Activated CD8-positive, alpha-beta T cell treated with anti-CD3 and anti-CD28 coated beads for 36 hours (primary cell): ENCODE measurements around the gene PLEKHM3. TPM values are rescaled to one million over a fixed set of nuclear protein-coding genes. Genes with fewer than 3 reads are reported as not detected.

ENCODE experiments used
- ATAC-seq: fragments of 200-7000 bp; cut with Tn5 transposase; one replicate; pipeline ENCODE4 v1.10.0; 2021; ENCODE audit warnings: mild to moderate bottlenecking, moderate library complexity
- CTCF ChIA-PET: fragments of 350-600 bp; sonication (Branson Sonifier 250); formaldehyde crosslinking; loops from one replicate; lab custom pipeline; 2021; ENCODE audit warnings: antibody characterized with exemption; lab: Charles Lee
- POLR2A ChIA-PET: fragments of 350-600 bp; sonication (Branson Sonifier 250); formaldehyde crosslinking; loops from one replicate; lab custom pipeline; 2021; ENCODE audit warnings: antibody characterized with exemption; lab: Charles Lee
- DNase-seq: peaks from one replicate; pipeline ENCODE4 v3.0.0-alpha.2; 2020
- H3K27ac Mint-ChIP-seq: one replicate; pipeline ENCODE4 v1.8.0; 2021; ENCODE audit warnings: mild to moderate bottlenecking, mixed read lengths
- H3K27me3 Mint-ChIP-seq: one replicate; pipeline ENCODE4 v1.8.0; 2021; ENCODE audit warnings: mixed read lengths
- H3K36me3 Mint-ChIP-seq: one replicate; pipeline ENCODE4 v1.8.0; 2021; ENCODE audit warnings: low read depth, mixed read lengths
- H3K4me1 Mint-ChIP-seq: one replicate; pipeline ENCODE4 v1.8.0; 2021; ENCODE audit warnings: low read depth, mixed read lengths
- H3K4me3 Mint-ChIP-seq: one replicate; pipeline ENCODE4 v1.8.0; 2021; ENCODE audit warnings: mild to moderate bottlenecking, moderate library complexity, mixed read lengths
- H3K9me3 Mint-ChIP-seq: one replicate; pipeline ENCODE4 v1.8.0; 2021; ENCODE audit warnings: mixed read lengths
- intact Hi-C: fragments of 100-400 bp; cut with micrococcal nuclease; formaldehyde crosslinking; loops from one replicate; pipeline ENCODE4 v1.10.0; 2022
- total RNA-seq, 2 experiments: library from RNA; stranded (reverse); gene quantifications; one replicate each; pipeline ENCODE4 v1.2.3, GENCODE V29; 2021
- TF ChIP-seq, protein P1 (sequence below): fragments of 200-600 bp; IDR thresholded peaks from one replicate; pipeline ENCODE4 v1.8.0; 2022; ENCODE audit warnings: antibody characterized with exemption, mild to moderate bottlenecking

Gene PLEKHM3
- total RNA-seq, 2 experiments from 2014 or later, result 4.5 to 4.7 TPM

DNA sequence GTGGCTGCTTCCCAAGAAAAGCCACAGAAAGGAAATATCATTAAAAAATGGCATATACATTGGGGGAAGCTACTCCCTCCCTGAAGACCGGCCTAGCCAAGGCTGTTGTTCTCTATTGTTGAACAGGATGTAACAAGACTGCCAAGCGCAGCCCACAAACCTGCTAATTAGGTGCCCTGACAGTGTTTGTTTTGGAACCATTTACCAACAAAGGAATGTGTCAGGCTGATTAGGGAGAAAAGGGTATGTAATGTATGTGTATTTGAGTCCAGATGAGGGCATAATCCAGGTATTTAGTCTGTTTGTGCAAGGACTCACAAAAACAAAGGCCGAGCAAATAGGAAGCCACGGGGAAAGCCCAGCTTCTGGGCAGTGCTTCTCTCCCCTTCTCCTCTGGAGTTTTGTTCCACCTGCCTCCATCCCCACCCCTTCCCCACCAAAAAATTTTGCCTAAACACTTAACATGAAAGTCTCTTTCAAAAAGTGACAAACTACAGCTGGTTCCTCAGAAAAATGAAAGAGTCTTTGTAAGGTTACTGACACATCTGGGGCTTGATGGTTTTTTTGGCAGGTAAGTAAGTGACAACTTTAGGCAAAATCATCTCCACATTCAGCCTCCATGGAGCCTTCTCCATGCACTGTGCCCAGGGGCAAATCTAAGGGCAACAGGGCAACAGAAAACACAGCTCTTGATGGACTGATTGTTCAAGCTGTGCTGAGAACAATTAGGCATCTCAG, 177.4 kb downstream of the PLEKHM3 start:
- TF ChIP-seq, protein P1, sequence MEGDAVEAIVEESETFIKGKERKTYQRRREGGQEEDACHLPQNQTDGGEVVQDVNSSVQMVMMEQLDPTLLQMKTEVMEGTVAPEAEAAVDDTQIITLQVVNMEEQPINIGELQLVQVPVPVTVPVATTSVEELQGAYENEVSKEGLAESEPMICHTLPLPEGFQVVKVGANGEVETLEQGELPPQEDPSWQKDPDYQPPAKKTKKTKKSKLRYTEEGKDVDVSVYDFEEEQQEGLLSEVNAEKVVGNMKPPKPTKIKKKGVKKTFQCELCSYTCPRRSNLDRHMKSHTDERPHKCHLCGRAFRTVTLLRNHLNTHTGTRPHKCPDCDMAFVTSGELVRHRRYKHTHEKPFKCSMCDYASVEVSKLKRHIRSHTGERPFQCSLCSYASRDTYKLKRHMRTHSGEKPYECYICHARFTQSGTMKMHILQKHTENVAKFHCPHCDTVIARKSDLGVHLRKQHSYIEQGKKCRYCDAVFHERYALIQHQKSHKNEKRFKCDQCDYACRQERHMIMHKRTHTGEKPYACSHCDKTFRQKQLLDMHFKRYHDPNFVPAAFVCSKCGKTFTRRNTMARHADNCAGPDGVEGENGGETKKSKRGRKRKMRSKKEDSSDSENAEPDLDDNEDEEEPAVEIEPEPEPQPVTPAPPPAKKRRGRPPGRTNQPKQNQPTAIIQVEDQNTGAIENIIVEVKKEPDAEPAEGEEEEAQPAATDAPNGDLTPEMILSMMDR, result no peak
- Mint-ChIP-seq H3K27ac (peak overlapping the region; percentile 25), H3K4me3 (no peak overlapping the region), H3K36me3 (peaks cover 2% of the 10 kb centered on the region), H3K4me1 (peaks cover 7% of the 10 kb centered on the region), H3K27me3 (no peaks in the 10 kb centered on the region), H3K9me3 (no peaks in the 10 kb centered on the region)
- DNase-seq (peak; percentile 14), ATAC-seq (peak; percentile 37)
- intact Hi-C loops, result no loop called here
- CTCF ChIA-PET, result interaction anchor here (1.2 kb wide), 1 partner anchor 193 kb away, joined by 7 read pairs; no protein-coding TSS in a partner anchor
- POLR2A ChIA-PET, result no interaction called here

DNA sequence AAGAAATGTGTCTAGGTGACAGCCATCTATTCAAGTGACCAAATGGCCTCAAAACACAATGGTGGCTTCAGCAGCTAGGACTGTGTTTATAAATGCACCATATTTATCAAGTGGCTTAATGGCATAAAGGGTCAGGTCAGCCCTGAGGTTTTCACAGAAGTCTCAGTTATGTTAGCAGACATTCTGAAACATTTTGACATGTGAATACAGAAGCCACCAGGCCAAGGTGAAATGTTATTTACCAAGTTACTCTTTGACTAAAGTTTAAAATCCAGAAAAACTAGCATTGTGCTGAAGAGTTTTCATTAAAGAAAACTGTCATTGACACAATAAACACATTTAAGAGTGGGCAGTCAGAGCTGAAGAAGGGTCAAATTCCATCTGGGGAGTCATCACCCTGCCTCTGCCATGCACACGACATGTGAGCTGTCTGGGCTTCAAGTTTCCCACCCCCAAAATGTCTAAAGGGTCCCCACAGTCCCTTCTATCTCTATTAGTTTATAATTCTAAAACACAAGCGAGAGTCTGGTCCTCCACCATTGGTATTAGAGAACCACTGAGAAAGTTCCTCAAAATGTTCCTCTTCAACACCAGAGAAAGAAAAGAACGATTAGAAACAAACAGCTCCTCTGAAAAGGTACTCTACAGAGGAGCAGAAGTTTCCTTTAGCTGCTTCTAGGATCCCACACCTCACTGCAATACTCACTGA, 178.1 kb downstream of the PLEKHM3 start:
- Mint-ChIP-seq H3K4me1 (peaks cover 7% of the 10 kb centered on the region), H3K27me3 (no peaks in the 10 kb centered on the region), H3K27ac (peak overlapping the region; percentile 25), H3K36me3 (peaks cover 2% of the 10 kb centered on the region), H3K9me3 (no peaks in the 10 kb centered on the region), H3K4me3 (no peak overlapping the region)
- ChIA-PET CTCF (interaction anchor here (1.2 kb wide), 1 partner anchor 193 kb away, joined by 7 read pairs; no protein-coding TSS in a partner anchor), POLR2A (no interaction called here)
- intact Hi-C loops, result no loop called here
- TF ChIP-seq, protein P1, result no peak
- DNase-seq (no peak), ATAC-seq (no peak)

DNA sequence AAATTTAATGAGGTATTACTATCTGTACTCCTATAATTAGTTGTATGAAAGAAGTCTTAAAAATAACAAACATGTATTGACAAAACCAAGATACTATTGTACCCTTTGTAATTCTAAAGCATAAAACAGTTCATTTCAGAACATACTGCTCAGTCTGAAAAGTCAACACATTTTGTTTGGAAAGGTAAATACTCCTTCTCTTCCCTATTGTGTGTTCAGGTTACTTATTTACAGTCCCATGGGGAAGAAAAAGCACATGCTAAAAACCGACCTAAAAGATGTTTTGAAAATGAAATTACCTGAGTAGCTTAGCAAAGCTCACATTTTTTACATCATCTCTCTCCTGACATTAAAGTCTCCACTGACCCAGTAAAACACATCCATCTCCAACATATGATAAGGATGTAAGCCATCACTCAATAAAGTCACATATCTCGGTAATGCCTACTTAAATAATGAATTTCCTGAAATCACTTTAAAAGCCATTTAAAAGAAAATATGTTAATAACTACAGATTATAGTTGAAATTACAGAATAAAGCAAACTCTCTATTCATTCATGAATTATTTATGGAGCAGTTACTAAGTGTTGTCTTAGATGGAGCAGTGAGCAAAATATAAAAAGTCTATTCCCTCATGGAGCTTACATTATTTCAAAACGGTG, 180.0 kb downstream of the PLEKHM3 start:
- Mint-ChIP-seq H3K36me3 (peaks cover 2% of the 10 kb centered on the region), H3K4me3 (no peak overlapping the region), H3K27ac (no peak overlapping the region), H3K9me3 (no peaks in the 10 kb centered on the region), H3K27me3 (no peaks in the 10 kb centered on the region), H3K4me1 (peaks cover 7% of the 10 kb centered on the region)
- TF ChIP-seq, protein P1, result no peak
- CTCF ChIA-PET, result no interaction called here
- ATAC-seq, result no peak
- DNase-seq, result no peak
- POLR2A ChIA-PET, result interaction anchor here (0.6 kb wide), 1 partner anchor 132 kb away, joined by 3 read pairs; no protein-coding TSS in a partner anchor
- intact Hi-C loops, result no loop called here

DNA sequence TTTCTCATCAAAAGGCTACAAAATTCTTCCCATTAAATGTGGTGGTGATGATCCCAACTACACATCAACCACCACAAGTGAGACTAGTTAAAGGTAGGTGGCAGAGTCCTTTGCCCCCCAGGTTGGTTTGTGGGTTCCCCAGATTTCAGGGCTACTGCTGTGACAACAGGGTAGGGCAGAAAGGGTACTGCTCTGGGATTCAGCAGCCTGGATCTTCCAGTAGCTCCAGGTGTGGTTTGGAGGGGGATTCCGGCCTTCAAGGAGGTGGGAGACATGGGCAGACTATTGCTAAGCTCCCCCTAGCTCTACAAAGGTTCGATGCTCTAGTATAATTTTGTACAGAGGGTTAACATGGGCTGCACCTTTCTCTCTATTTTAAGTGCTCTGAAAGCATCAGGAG, 180.7 kb downstream of the PLEKHM3 start:
- ChIA-PET CTCF (no interaction called here), POLR2A (interaction anchor here (0.6 kb wide), 1 partner anchor 132 kb away, joined by 3 read pairs; no protein-coding TSS in a partner anchor)
- peaks cover 7% of the 10 kb centered on the region for H3K4me1 Mint-ChIP-seq
- ATAC-seq (no peak), DNase-seq (no peak)
- no peaks in the 10 kb centered on the region for H3K9me3 Mint-ChIP-seq
- no peaks in the 10 kb centered on the region for H3K27me3 Mint-ChIP-seq
- TF ChIP-seq, protein P1, result no peak
- intact Hi-C loops, result no loop called here
- no peak overlapping the region for H3K4me3 Mint-ChIP-seq
- peaks cover 2% of the 10 kb centered on the region for H3K36me3 Mint-ChIP-seq
- no peak overlapping the region for H3K27ac Mint-ChIP-seq
